ENCODE measurements around the gene AACS. TPM values are rescaled to one million over a fixed set of nuclear protein-coding genes. Genes with fewer than 3 reads are reported as not detected.

The AACS gene
- total and polyA plus RNA-seq, 2 of the 8 experiments (the other 6 are each of a cell fraction or from before 2014, with no cell fraction given): 51.9 to 52.4 TPM

- no peak overlapping the region for H2BK120ac ChIP-seq (replicated peaks; ENCODE audit: low read depth, low read length)
- no peak overlapping the region for H3K23ac ChIP-seq (ENCODE audit: insufficient read length)
- H4K91ac ChIP-seq (replicated peaks; ENCODE audit: insufficient read length, low read length): no peak overlapping the region
- POLR2A ChIA-PET (ENCODE audit: partially characterized antibody): interaction anchor here (0.6 to 1.0 kb wide), 2 partner anchors 26 to 115 kb away, joined by 4 to 5 read pairs; no protein-coding TSS in a partner anchor
- H3K27me3 ChIP-seq (replicated peaks in 1 of 4; ENCODE audit: control insufficient read depth in 3 of 4, extremely low read depth in 1 of 4, insufficient read depth in 3 of 4, low read length in 3 of 4): no peaks in the 10 kb centered on the region
- H2BK20ac ChIP-seq (ENCODE audit: low read length): no peak overlapping the region
- H3K9ac ChIP-seq (replicated peaks in 1 of 4; ENCODE audit: extremely low read depth in 1 of 4, low read depth in 3 of 4, low read length in 3 of 4): no peak overlapping the region
- no peaks in the 10 kb centered on the region for H3K36me3 ChIP-seq (ENCODE audit: control insufficient read depth in 2 of 4, insufficient read depth in 4 of 4, low read length in 3 of 4)
- H4K8ac ChIP-seq (ENCODE audit: extremely low read depth, insufficient read depth, low read length): 0 out of 2 replicates have a peak overlapping the region, but pooled peaks have one; percentile 84
- no peak overlapping the region for H2BK12ac ChIP-seq (ENCODE audit: low read depth, low read length)
- no peaks in the 10 kb centered on the region for H3K23me2 ChIP-seq (ENCODE audit: low read depth, low read length)
- no peaks in the 10 kb centered on the region for H3K4me1 ChIP-seq (replicated peaks in 1 of 4; ENCODE audit: control insufficient read depth in 3 of 4, insufficient read depth in 4 of 4, low read length in 3 of 4)
- H3K4ac ChIP-seq (replicated peaks; ENCODE audit: insufficient read length, low read depth, low read length): no peak overlapping the region
- no peaks in the 10 kb centered on the region for H4K20me1 ChIP-seq (replicated peaks in 1 of 2; ENCODE audit: control insufficient read depth in 1 of 2, insufficient read depth in 2 of 2, low read length in 2 of 2)
- CTCF ChIA-PET (ENCODE audit: partially characterized antibody): interaction anchor here (0.6 to 1.5 kb wide), 6 partner anchors 9 to 789 kb away, joined by 3 to 6 read pairs (median 4); no protein-coding TSS in a partner anchor
- TF ChIP-seq HDAC2 (IDR thresholded peaks at IDR 0.05; ENCODE audit: borderline replicate concordance in 1 of 2, low read depth in 2 of 2, low read length in 2 of 2) (no peak), SP4 (IDR thresholded peaks at IDR 0.05; ENCODE audit: low read length) (no peak), RXRA (IDR thresholded peaks at IDR 0.05; ENCODE audit: insufficient read depth, low read depth, low read length) (no peak), TAF7 (optimal IDR thresholded peaks at IDR 0.05; ENCODE audit: borderline replicate concordance, low read depth, low read length) (no peak), SIN3A (conservative IDR thresholded peaks at IDR 0.05 in 1 of 2, IDR thresholded peaks at IDR 0.05 in 1 of 2; ENCODE audit: low read depth in 1 of 2, low read length in 2 of 2) (no peak), FOSL1 (IDR thresholded peaks at IDR 0.05; ENCODE audit: insufficient read depth, low read depth, low read length) (no peak)
- DNase-seq (ENCODE audit: low read depth in 1 of 2, low spot score in 2 of 2) (no peak), FAIRE-seq (no peak)
- H2BK15ac ChIP-seq (ENCODE audit: low read length): no peak overlapping the region
- no peak overlapping the region for H3K56ac ChIP-seq (replicated peaks; ENCODE audit: insufficient read length, low read depth, low read length)
- H2BK5ac ChIP-seq (ENCODE audit: low read depth, low read length): no peak overlapping the region
- peaks cover 0 to 3% of the 10 kb centered on the region in 2 experiments; a peak in 1 of 4 replicates for H3K9me3 ChIP-seq (ENCODE audit: insufficient read depth in 2 of 2, low read depth in 1 of 2, low read length in 1 of 2)
- 79% methylated on average over 2 of the region's 2 CpGs; no CpG with 5 or more reads in 1 of the 2 experiments for WGBS, 2 experiments (ENCODE audit: extremely low coverage in 1 of 2, insufficient coverage in 1 of 2, insufficient read length in 1 of 2, insufficient replicate concordance in 2 of 2, low coverage in 1 of 2, low lambda C conversion rate in 2 of 2, missing lambda C conversion rate in 1 of 2)
- H3K18ac ChIP-seq (ENCODE audit: extremely low read depth, low read length): no peak overlapping the region
- no peak overlapping the region for H4K5ac ChIP-seq (ENCODE audit: insufficient read length, low read depth, low read length)
- 0 out of 2 replicates have a peak overlapping the region, but pooled peaks have one; percentile 90 for H2AFZ ChIP-seq (ENCODE audit: low read length)
- no peak overlapping the region for H3K27ac ChIP-seq (ENCODE audit: low read depth, low read length)
- H3K79me1 ChIP-seq (ENCODE audit: low read depth, low read length): no peaks in the 10 kb centered on the region; the same call in 1 of the 2 replicates
- no peak overlapping the region for H3K4me3 ChIP-seq (ENCODE audit: extremely low read depth in 1 of 4, insufficient read depth in 2 of 4, low read depth in 3 of 4, low read length in 4 of 4)
- no peaks in the 10 kb centered on the region for H3K79me2 ChIP-seq (ENCODE audit: control insufficient read depth in 1 of 2, insufficient read depth in 2 of 2, low read length in 2 of 2)
- no peak overlapping the region for H2AK5ac ChIP-seq (ENCODE audit: low read depth, low read length)
- no peak overlapping the region for H3K4me2 ChIP-seq (ENCODE audit: insufficient read depth in 1 of 2, low read depth in 2 of 2, low read length in 2 of 2)
- H3K14ac ChIP-seq (ENCODE audit: insufficient read length): no peak overlapping the region
These were observed 96.4 kb downstream of the AACS start for GRCh38 chr12:125161712-125162022.

All from H1 (cell line).